ENCODE measurements around the gene REEP1.

Gene REEP1

GRCh38 chr2:86337244-86337835, at the start of gene REEP1:
REEP1 (minus strand) TSS chr2:86337626; CDS start chr2:86337510, 116 bp downstream.
- H3K4me3 ChIP-seq, result peak within 1 kb of the TSS; percentile 51 to 71 (median 60)
- H3K36me3 ChIP-seq, result no peaks in the 10 kb centered on the region
- peaks cover 0 to 21% (median 6%) of the 10 kb centered on the region in 11 experiments; a peak in 13 of 22 replicates for H4K20me1 ChIP-seq
- no peak within 1 kb of the TSS for H3K27ac ChIP-seq
- peaks cover 19 to 37% (median 24%) of the 10 kb centered on the region in 11 experiments for H3K9me3 ChIP-seq (replicated peaks in 1 of 11)
- peak within 1 kb of the TSS in 6 of 11 experiments; percentile 24 to 51 (median 40); a peak in 7 of 22 replicates for H3K9ac ChIP-seq
- TF ChIP-seq Cebpa-rat (IDR thresholded peaks at IDR 0.05), result no peak
- H3K4me1 ChIP-seq, result peaks cover 10 to 40% (median 35%) of the 10 kb centered on the region in 10 experiments; a peak in 18 of 20 replicates
- peaks cover 62 to 77% (median 69%) of the 10 kb centered on the region in 11 experiments for H3K27me3 ChIP-seq
- H3K4me2 ChIP-seq, result peak within 1 kb of the TSS; percentile 81 to 97 (median 89)

- TF ChIP-seq Cebpa-rat (IDR thresholded peaks at IDR 0.05), result no peak
- no peak overlapping the region for H3K9ac ChIP-seq
- no peak overlapping the region for H3K4me2 ChIP-seq
- H3K36me3 ChIP-seq, result no peaks in the 10 kb centered on the region
- no peaks in the 10 kb centered on the region for H3K27me3 ChIP-seq
- no peaks in the 10 kb centered on the region for H3K4me1 ChIP-seq
- H4K20me1 ChIP-seq, result no peaks in the 10 kb centered on the region
- H3K27ac ChIP-seq, result no peak overlapping the region
- no peak overlapping the region for H3K4me3 ChIP-seq
- H3K9me3 ChIP-seq (replicated peaks in 1 of 11), result no peaks in the 10 kb centered on the region
Observed at GRCh38 chr2:86383844-86384243, 46.4 kb upstream of the REEP1 start.

- no peaks in the 10 kb centered on the region for H3K9me3 ChIP-seq (replicated peaks in 1 of 11)
- H3K4me3 ChIP-seq, result no peak overlapping the region
- no peak overlapping the region for H3K4me2 ChIP-seq
- H3K27me3 ChIP-seq, result no peaks in the 10 kb centered on the region
- H4K20me1 ChIP-seq, result no peaks in the 10 kb centered on the region
- no peaks in the 10 kb centered on the region for H3K4me1 ChIP-seq
- no peak for TF ChIP-seq Cebpa-rat (IDR thresholded peaks at IDR 0.05)
- no peak overlapping the region for H3K27ac ChIP-seq
- H3K9ac ChIP-seq, result no peak overlapping the region
- H3K36me3 ChIP-seq, result no peaks in the 10 kb centered on the region
Observed at GRCh38 chr2:86382698-86383097, 45.3 kb upstream of the REEP1 start.

GRCh38 chr2:86382108-86382507, 44.7 kb upstream of the REEP1 start:
- H3K9ac ChIP-seq, result no peak overlapping the region
- H3K4me2 ChIP-seq, result no peak overlapping the region
- H3K4me1 ChIP-seq, result no peaks in the 10 kb centered on the region
- H3K27ac ChIP-seq, result no peak overlapping the region
- H3K4me3 ChIP-seq, result no peak overlapping the region
- TF ChIP-seq Cebpa-rat (IDR thresholded peaks at IDR 0.05), result no peak
- H3K36me3 ChIP-seq, result no peaks in the 10 kb centered on the region
- H3K9me3 ChIP-seq (replicated peaks in 1 of 11), result no peaks in the 10 kb centered on the region
- no peaks in the 10 kb centered on the region for H4K20me1 ChIP-seq
- H3K27me3 ChIP-seq, result no peaks in the 10 kb centered on the region

- no peaks in the 10 kb centered on the region for H4K20me1 ChIP-seq
- no peak overlapping the region for H3K27ac ChIP-seq
Observed at GRCh38 chr2:86378469-86378868, 41.0 kb upstream of the REEP1 start.

GRCh38 chr2:86375623-86376022, 38.2 kb upstream of the REEP1 start:
- H3K27me3 ChIP-seq, result no peaks in the 10 kb centered on the region
- no peaks in the 10 kb centered on the region for H4K20me1 ChIP-seq
- H3K4me2 ChIP-seq, result no peak overlapping the region
- no peak for TF ChIP-seq Cebpa-rat (IDR thresholded peaks at IDR 0.05)
- H3K36me3 ChIP-seq, result no peaks in the 10 kb centered on the region
- peaks cover 0 to 11% (median 6%) of the 10 kb centered on the region in 10 experiments; a peak in 11 of 20 replicates for H3K4me1 ChIP-seq
- no peak overlapping the region for H3K27ac ChIP-seq
- H3K9ac ChIP-seq, result no peak overlapping the region
- H3K4me3 ChIP-seq, result no peak overlapping the region
- H3K9me3 ChIP-seq (replicated peaks in 1 of 11), result peaks cover 0 to 4% (median 3%) of the 10 kb centered on the region in 11 experiments; a peak in 17 of 22 replicates

More at GRCh38 chr2:86378469-86378868, 41.0 kb upstream of the REEP1 start:
- Histone ChIP-seq H3K4me1 (no peaks in the 10 kb centered on the region), H3K36me3 (no peaks in the 10 kb centered on the region), H3K9ac (no peak overlapping the region), H3K9me3 (replicated peaks in 1 of 11) (no peaks in the 10 kb centered on the region; a peak in 1 of 22 replicates), H3K27me3 (no peaks in the 10 kb centered on the region), H3K4me2 (no peak overlapping the region), H3K4me3 (no peak overlapping the region)
- TF ChIP-seq Cebpa-rat (IDR thresholded peaks at IDR 0.05), result no peak

- Histone ChIP-seq H3K4me2 (peak overlapping the region in 4 of 11 experiments; percentile 7 to 33 (median 20); a peak in 3 of 22 replicates), H3K9ac (no peak overlapping the region), H3K36me3 (no peaks in the 10 kb centered on the region), H3K27me3 (no peaks in the 10 kb centered on the region), H4K20me1 (no peaks in the 10 kb centered on the region), H3K27ac (no peak overlapping the region), H3K4me1 (peaks cover 8 to 22% (median 16%) of the 10 kb centered on the region in 10 experiments; a peak in 18 of 20 replicates), H3K9me3 (replicated peaks in 1 of 11) (peaks cover 0 to 9% (median 7%) of the 10 kb centered on the region in 11 experiments; a peak in 18 of 22 replicates), H3K4me3 (no peak overlapping the region)
- TF ChIP-seq Cebpa-rat (IDR thresholded peaks at IDR 0.05), result no peak
Observed at GRCh38 chr2:86372641-86373502, 35.4 kb upstream of the REEP1 start.

- H3K9ac ChIP-seq, result no peak overlapping the region
- H3K27ac ChIP-seq, result no peak overlapping the region
- H3K27me3 ChIP-seq, result no peaks in the 10 kb centered on the region
- H3K4me1 ChIP-seq, result peaks cover 11 to 26% (median 19%) of the 10 kb centered on the region in 10 experiments; a peak in 18 of 20 replicates
- TF ChIP-seq Cebpa-rat (IDR thresholded peaks at IDR 0.05), result no peak
- H3K9me3 ChIP-seq (replicated peaks in 1 of 11), result peaks cover 0 to 9% (median 7%) of the 10 kb centered on the region in 11 experiments; a peak in 18 of 22 replicates
- no peaks in the 10 kb centered on the region for H4K20me1 ChIP-seq
- H3K4me2 ChIP-seq, result peak overlapping the region in 6 of 11 experiments; percentile 4 to 33 (median 15); a peak in 3 of 22 replicates
- no peaks in the 10 kb centered on the region for H3K36me3 ChIP-seq
- H3K4me3 ChIP-seq, result no peak overlapping the region
Observed at GRCh38 chr2:86372133-86372532, 34.7 kb upstream of the REEP1 start.

- Histone ChIP-seq H3K4me2 (peak overlapping the region in 6 of 11 experiments; percentile 4 to 51 (median 12); a peak in 4 of 22 replicates), H3K4me3 (no peak overlapping the region)
Observed at GRCh38 chr2:86371527-86371926, 34.1 kb upstream of the REEP1 start.

More at GRCh38 chr2:86371527-86371926, 34.1 kb upstream of the REEP1 start:
- H3K4me1 ChIP-seq, result peaks cover 11 to 26% (median 19%) of the 10 kb centered on the region in 10 experiments; a peak in 18 of 20 replicates
- H3K9ac ChIP-seq, result no peak overlapping the region
- H3K27ac ChIP-seq, result no peak overlapping the region
- TF ChIP-seq Cebpa-rat (IDR thresholded peaks at IDR 0.05), result no peak
- H4K20me1 ChIP-seq, result no peaks in the 10 kb centered on the region
- no peaks in the 10 kb centered on the region for H3K27me3 ChIP-seq
- H3K9me3 ChIP-seq (replicated peaks in 1 of 11), result peaks cover 0 to 9% (median 7%) of the 10 kb centered on the region in 11 experiments; a peak in 18 of 22 replicates
- H3K36me3 ChIP-seq, result no peaks in the 10 kb centered on the region
